Activated naive CD8-positive, alpha-beta T cell treated with anti-CD3 and anti-CD28 coated beads for 36 hours (primary cell): Measurements from ENCODE around the gene PRKCZ. TPM values are rescaled to one million over a fixed set of nuclear protein-coding genes. Genes with fewer than 3 reads are reported as not detected.
"Not testable (repeated sequence)": the region's sequence is repeated elsewhere in the genome, so short reads cannot be mapped to it uniquely, and the experiment has no call there.

Experiments used
- DNase-seq: peaks from one replicate; pipeline ENCODE4 v3.0.0; 2021
- H3K27ac Mint-ChIP-seq: one replicate; pipeline ENCODE4 v1.8.0; 2022; ENCODE audit warnings: mild to moderate bottlenecking, moderate library complexity, mixed read lengths
- H3K27me3 Mint-ChIP-seq: one replicate; pipeline ENCODE4 v1.8.0; 2022; ENCODE audit warnings: mild to moderate bottlenecking, mixed read lengths
- H3K36me3 Mint-ChIP-seq: one replicate; pipeline ENCODE4 v1.8.0; 2021; ENCODE audit warnings: mild to moderate bottlenecking, mixed read lengths
- H3K4me1 Mint-ChIP-seq: one replicate; pipeline ENCODE4 v1.8.0; 2021; ENCODE audit warnings: mixed read lengths
- H3K4me3 Mint-ChIP-seq: one replicate; pipeline ENCODE4 v1.8.0; 2022; ENCODE audit warnings: mild to moderate bottlenecking, moderate library complexity, mixed read lengths
- H3K9me3 Mint-ChIP-seq: one replicate; pipeline ENCODE4 v1.8.0; 2022; ENCODE audit warnings: mixed read lengths
- total RNA-seq, 2 experiments: library from RNA; stranded (reverse); gene quantifications; one replicate each; pipeline ENCODE4 v1.2.3, GENCODE V29; 2021

PRKCZ gene
- total RNA-seq, 2 experiments from 2014 or later = 11.1 to 13.0 TPM

DNA sequence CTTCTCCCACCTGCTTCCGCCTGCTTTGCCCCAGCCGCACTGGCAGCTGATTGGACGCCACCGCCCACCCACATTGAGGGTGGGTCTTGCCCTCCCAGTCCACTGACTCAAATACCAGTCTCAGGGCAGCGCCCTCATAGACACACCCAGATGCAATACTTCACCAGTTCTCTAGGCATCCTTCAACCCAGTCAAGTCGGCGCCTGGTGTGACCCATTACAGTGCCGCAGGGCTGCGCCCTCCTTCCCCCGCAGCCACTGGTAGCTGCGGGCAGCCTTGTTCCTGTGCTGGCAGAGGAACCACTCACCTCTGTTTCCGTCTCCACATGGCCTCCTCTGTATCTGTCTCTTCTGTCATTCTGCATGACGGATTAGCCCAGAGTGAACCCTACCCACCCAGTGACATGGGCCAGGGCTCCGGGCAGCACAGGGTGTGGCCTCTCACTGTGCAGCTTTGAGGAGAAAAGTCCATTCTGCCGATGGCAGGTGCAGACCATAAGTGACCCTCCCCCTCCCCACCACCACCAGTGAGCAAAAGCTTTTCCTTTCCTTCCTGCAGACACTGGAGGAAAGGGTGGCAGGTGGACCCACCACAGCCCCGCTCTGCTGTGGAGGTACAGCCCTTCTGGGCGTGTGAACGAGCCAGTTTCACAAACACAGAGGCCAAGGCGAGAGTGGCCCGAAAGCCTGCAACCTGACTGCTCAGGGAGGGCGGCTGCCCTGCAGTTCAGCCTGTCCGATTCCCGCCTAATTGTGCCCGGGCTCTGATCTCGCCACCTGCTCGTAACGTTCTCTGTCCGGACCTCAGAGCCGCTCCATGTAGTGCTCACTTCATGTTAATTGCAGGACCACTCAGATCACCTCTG, 87.3 kb downstream of the PRKCZ start:
- Mint-ChIP-seq H3K4me3 (no peak overlapping the region), H3K9me3 (no peaks in the 10 kb centered on the region), H3K36me3 (no peaks in the 10 kb centered on the region), H3K27me3 (no peaks in the 10 kb centered on the region), H3K27ac (no peak overlapping the region), H3K4me1 (peaks cover 10% of the 10 kb centered on the region)
- DNase-seq = no peak

GRCh38 chr1:2139156-2139555, 88.9 kb downstream of the PRKCZ start:
- H3K4me3 Mint-ChIP-seq, H3K9me3 Mint-ChIP-seq, H3K4me1 Mint-ChIP-seq, DNase-seq, H3K27me3 Mint-ChIP-seq, H3K27ac Mint-ChIP-seq, H3K36me3 Mint-ChIP-seq: not testable (repeated sequence)

DNA sequence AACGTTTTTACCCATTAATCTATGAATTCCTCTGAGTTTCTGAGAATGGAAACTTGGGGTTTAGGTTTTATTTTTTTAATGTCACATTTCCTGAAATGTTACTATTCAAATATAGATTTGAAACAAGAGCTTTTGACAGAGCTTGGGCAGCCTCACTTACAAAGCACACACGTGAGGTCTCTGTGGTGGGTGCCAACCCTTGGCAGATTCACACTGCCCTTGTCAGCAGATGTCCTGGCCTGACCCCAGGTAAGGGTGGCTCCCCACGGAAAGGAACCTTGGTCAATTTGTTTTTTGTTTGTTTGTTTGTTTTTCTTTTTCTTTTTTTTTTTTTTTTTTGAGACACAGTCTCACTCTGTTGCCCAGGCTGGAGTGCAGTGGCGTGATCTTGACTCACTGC, 90.8 kb downstream of the PRKCZ start:
- H3K27me3 Mint-ChIP-seq = no peaks in the 10 kb centered on the region
- H3K9me3 Mint-ChIP-seq = no peaks in the 10 kb centered on the region
- no peak overlapping the region for H3K27ac Mint-ChIP-seq
- no peaks in the 10 kb centered on the region for H3K36me3 Mint-ChIP-seq
- DNase-seq = no peak
- no peak overlapping the region for H3K4me3 Mint-ChIP-seq
- peaks cover 3% of the 10 kb centered on the region for H3K4me1 Mint-ChIP-seq

GRCh38 chr1:2143814-2144500, 93.7 kb downstream of the PRKCZ start:
- no peak for DNase-seq
- H3K27me3 Mint-ChIP-seq = no peaks in the 10 kb centered on the region
- no peaks in the 10 kb centered on the region for H3K9me3 Mint-ChIP-seq
- H3K27ac Mint-ChIP-seq = no peak overlapping the region
- no peaks in the 10 kb centered on the region for H3K36me3 Mint-ChIP-seq
- H3K4me3 Mint-ChIP-seq = no peak overlapping the region
- H3K4me1 Mint-ChIP-seq = peaks cover 3% of the 10 kb centered on the region

DNA sequence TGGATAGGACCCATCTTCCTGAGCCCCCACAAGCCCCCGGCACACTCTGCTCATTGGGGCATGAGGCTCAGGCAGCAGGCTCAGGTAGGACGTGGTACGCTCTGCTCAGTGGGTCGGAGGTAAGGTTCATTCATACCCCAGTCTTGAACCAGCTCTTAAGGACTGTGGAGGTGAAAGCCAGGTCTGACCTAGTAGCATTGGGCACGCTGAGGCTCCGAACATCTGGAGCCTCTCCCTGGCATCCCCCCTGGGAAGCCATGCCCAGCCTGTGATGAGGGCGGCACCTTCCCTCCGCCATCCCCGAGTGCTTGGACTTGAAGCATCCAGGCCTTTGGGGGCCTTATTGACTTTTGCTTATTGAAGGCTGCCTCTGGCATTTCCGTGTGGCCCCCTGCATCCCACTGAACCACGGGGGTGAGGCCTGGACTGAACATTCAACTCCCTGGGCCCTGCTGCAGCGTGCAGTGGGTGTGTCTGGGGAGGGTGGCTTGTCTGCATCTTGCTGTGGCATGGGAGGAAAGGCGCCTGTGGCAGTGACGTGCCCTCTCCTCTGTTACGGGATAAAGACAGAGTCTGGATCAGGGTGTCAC, 94.4 kb downstream of the PRKCZ start:
- no peak for DNase-seq
- H3K9me3 Mint-ChIP-seq = no peaks in the 10 kb centered on the region
- H3K36me3 Mint-ChIP-seq = no peaks in the 10 kb centered on the region
- H3K4me3 Mint-ChIP-seq = no peak overlapping the region
- H3K4me1 Mint-ChIP-seq = peaks cover 2% of the 10 kb centered on the region
- H3K27ac Mint-ChIP-seq = no peak overlapping the region
- H3K27me3 Mint-ChIP-seq = no peaks in the 10 kb centered on the region

GRCh38 chr1:2145946-2146835, 96.0 kb downstream of the PRKCZ start:
- DNase-seq = no peak
- Mint-ChIP-seq H3K36me3 (peaks cover 2% of the 10 kb centered on the region), H3K27me3 (no peaks in the 10 kb centered on the region), H3K4me1 (peaks cover 3% of the 10 kb centered on the region), H3K4me3 (no peak overlapping the region), H3K27ac (peak overlapping the region; percentile 21), H3K9me3 (no peaks in the 10 kb centered on the region)

DNA sequence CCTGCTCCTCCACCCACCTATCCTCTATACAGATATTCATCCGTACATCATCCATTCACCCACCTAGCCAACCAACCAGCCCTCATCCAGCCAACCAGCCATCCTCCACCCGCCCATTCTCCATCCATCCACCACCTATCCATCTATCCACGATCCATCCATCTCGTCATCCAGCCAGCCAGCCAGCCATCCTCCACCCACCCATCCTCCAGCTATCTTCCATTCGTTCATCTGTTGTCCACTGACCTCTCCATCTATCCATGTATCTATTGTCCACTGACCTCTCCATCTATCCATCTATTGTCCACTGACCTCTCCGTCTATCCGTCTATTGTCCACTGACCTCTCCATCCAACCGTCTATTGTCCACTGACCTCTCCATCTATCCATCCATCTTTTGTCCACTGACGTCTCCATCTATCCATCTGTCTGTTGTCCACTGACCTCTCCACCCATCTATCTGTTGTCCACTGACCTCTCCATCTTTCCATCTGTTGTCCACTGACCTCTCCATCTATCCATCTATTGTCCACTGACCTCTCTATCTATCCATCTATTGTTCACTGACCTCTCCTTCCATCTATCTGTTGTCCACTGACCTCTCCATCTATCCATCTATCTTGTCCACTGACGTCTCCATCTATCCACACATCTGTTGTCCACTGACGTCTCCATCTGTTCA, 96.8 kb downstream of the PRKCZ start:
- Mint-ChIP-seq H3K9me3 (no peaks in the 10 kb centered on the region), H3K4me3 (no peak overlapping the region), H3K4me1 (peaks cover 7% of the 10 kb centered on the region), H3K36me3 (peaks cover 2% of the 10 kb centered on the region), H3K27me3 (no peaks in the 10 kb centered on the region), H3K27ac (no peak overlapping the region)
- DNase-seq = no peak

- H3K4me1 Mint-ChIP-seq = peaks cover 10% of the 10 kb centered on the region
- H3K27me3 Mint-ChIP-seq, H3K4me3 Mint-ChIP-seq, H3K27ac Mint-ChIP-seq, H3K36me3 Mint-ChIP-seq, DNase-seq, H3K9me3 Mint-ChIP-seq: not testable (repeated sequence)
These were observed 97.7 kb downstream of the PRKCZ start for GRCh38 chr1:2147869-2148268.

GRCh38 chr1:2148691-2149090, 98.5 kb downstream of the PRKCZ start:
- no peak overlapping the region for H3K4me3 Mint-ChIP-seq
- DNase-seq = peak; percentile 38
- no peaks in the 10 kb centered on the region for H3K9me3 Mint-ChIP-seq
- no peaks in the 10 kb centered on the region for H3K27me3 Mint-ChIP-seq
- H3K27ac Mint-ChIP-seq = no peak overlapping the region
- H3K4me1 Mint-ChIP-seq = peaks cover 13% of the 10 kb centered on the region
- peaks cover 5% of the 10 kb centered on the region for H3K36me3 Mint-ChIP-seq

GRCh38 chr1:2150801-2151200, 100.6 kb downstream of the PRKCZ start:
- no peak for DNase-seq
- Mint-ChIP-seq H3K4me3 (no peak overlapping the region), H3K27ac (no peak overlapping the region), H3K27me3 (no peaks in the 10 kb centered on the region), H3K4me1 (peaks cover 13% of the 10 kb centered on the region), H3K9me3 (no peaks in the 10 kb centered on the region), H3K36me3 (peaks cover 12% of the 10 kb centered on the region)

DNA sequence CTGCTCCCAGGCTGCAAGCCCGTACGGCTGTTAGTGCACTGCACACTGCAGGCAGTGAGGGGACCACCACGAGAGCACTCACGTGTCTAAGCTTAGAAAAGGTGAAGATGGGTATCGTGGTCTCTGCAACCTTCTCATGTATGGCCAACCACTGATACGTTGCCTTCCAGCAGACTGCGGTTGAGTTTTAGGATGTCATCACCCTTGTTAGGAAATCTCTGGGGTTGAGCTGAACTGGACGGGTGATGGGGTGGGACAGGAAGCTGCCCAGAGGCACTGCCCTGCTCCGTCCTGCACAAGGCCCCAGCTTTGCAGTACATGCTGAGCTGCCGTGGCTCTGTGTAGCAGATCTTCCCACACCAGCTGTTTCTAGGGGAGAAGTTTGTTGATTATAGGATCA, 101.0 kb downstream of the PRKCZ start:
- no peak for DNase-seq
- Mint-ChIP-seq H3K9me3 (no peaks in the 10 kb centered on the region), H3K4me1 (peaks cover 13% of the 10 kb centered on the region), H3K36me3 (peaks cover 12% of the 10 kb centered on the region), H3K27ac (no peak overlapping the region), H3K4me3 (no peak overlapping the region), H3K27me3 (no peaks in the 10 kb centered on the region)

DNA sequence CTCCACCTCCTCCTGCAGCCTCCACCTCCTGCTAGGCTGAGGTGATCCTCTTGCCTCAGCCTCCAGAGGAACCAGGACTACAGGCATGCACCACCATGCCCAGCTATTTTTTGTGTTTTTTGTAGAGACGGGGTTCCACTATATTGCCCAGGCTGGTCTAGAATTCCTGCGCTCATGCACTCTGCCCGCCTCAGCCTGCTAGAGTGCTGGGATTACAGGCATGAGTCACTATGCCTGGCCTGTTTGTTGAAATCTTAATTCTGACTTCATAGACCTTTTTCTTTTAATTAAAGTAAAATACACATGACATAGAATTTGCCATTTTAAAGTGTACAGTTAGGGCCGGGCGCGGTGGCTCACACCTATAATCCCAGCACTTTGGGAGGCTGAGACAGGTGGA, 101.7 kb downstream of the PRKCZ start:
- Mint-ChIP-seq H3K27ac (no peak overlapping the region), H3K27me3 (no peaks in the 10 kb centered on the region), H3K9me3 (no peaks in the 10 kb centered on the region), H3K36me3 (peaks cover 12% of the 10 kb centered on the region), H3K4me1 (peaks cover 13% of the 10 kb centered on the region), H3K4me3 (no peak overlapping the region)
- no peak for DNase-seq

GRCh38 chr1:2152954-2153353, 102.7 kb downstream of the PRKCZ start:
- H3K4me3 Mint-ChIP-seq = peak overlapping the region; percentile 50
- peaks cover 12% of the 10 kb centered on the region for H3K36me3 Mint-ChIP-seq
- DNase-seq = peak; percentile 44
- peak overlapping the region; percentile 75 for H3K27ac Mint-ChIP-seq
- H3K4me1 Mint-ChIP-seq = peaks cover 13% of the 10 kb centered on the region
- H3K27me3 Mint-ChIP-seq = no peaks in the 10 kb centered on the region
- no peaks in the 10 kb centered on the region for H3K9me3 Mint-ChIP-seq

DNA sequence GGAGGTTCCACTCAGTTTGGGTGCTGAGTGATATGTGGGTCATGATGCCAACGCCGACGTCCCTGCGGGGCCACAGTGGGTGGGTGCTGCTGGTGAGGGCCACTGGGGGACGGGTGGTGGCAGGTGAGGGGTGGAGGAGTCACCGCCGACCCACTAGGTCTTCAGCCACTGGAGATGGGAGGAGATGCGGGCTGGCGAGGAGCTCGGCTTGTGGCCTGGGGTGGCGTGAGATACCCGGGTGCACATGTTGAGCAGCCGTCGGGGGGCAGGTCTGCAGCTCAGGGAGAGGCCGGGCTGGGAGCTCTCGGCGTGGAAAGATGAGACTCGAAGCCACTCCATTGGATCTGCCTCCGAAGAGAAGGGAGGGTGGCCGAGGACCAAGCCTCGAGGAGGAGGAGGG, 103.8 kb downstream of the PRKCZ start:
- Mint-ChIP-seq H3K4me1 (peaks cover 13% of the 10 kb centered on the region), H3K36me3 (peaks cover 12% of the 10 kb centered on the region), H3K9me3 (no peaks in the 10 kb centered on the region), H3K27ac (no peak overlapping the region), H3K4me3 (no peak overlapping the region), H3K27me3 (no peaks in the 10 kb centered on the region)
- no peak for DNase-seq
